SK-N-SH treated with all-trans-retinoic acid at 6 μM for 48 hours (cell line): ENCODE data around the gene SAPCD1.

Source experiments
- ATAC-seq: fragments of 200-7000 bp; cut with Tn5 transposase; 3 replicates; pipeline ENCODE4 v1.9.1; 2020; ENCODE audit warnings: mild to moderate bottlenecking, moderate library complexity
- ARNTL ChIP-seq: fragments of 450-650 bp; formaldehyde crosslinking; IDR thresholded peaks from 2 replicates; pipeline ENCODE4 v1.5.0; 2020; ENCODE audit warnings: low read depth, mild to moderate bottlenecking, moderate library complexity, borderline replicate concordance
- CSDC2 ChIP-seq: fragments of 250-450 bp; sonication (Bioruptor Pico); IDR thresholded peaks from 2 replicates; pipeline ENCODE4 v1.5.0; 2020; ENCODE audit warnings: mild to moderate bottlenecking, moderate library complexity
- GLIS3 ChIP-seq: fragments of 250-450 bp; sonication (Bioruptor Pico); IDR thresholded peaks from 2 replicates; pipeline ENCODE4 v1.5.0; 2020; ENCODE audit warnings: mild to moderate bottlenecking, moderate library complexity
- ISL1 ChIP-seq: fragments of 250-450 bp; sonication (Bioruptor Pico); IDR thresholded peaks from 2 replicates; pipeline ENCODE4 v2.1.2; 2022; ENCODE audit warnings: mild to moderate bottlenecking, moderate library complexity
- PPARA ChIP-seq: fragments of 250-450 bp; sonication (Bioruptor Pico); IDR thresholded peaks from 2 replicates; pipeline ENCODE4 v1.5.0; 2020; ENCODE audit warnings: mild to moderate bottlenecking, borderline replicate concordance
- RARB ChIP-seq: fragments of 250-450 bp; sonication (Bioruptor Pico); IDR thresholded peaks from 2 replicates; pipeline ENCODE4 v1.8.0; 2021; ENCODE audit warnings: mild to moderate bottlenecking, moderate library complexity
- SNAI2 ChIP-seq: fragments of 250-450 bp; sonication (Bioruptor Pico); IDR thresholded peaks from 2 replicates; pipeline ENCODE4 v1.5.0; 2020; ENCODE audit warnings: mild to moderate bottlenecking, moderate library complexity
- TOX ChIP-seq: fragments of 250-450 bp; sonication (Bioruptor Pico); IDR thresholded peaks from 2 replicates; pipeline ENCODE4 v1.8.0; 2021; ENCODE audit warnings: mild to moderate bottlenecking, moderate library complexity, borderline replicate concordance
- ZC3H10 ChIP-seq: fragments of 250-450 bp; sonication (Bioruptor Pico); IDR thresholded peaks from 2 replicates; pipeline ENCODE4 v1.5.1; 2021; ENCODE audit warnings: mild to moderate bottlenecking, moderate library complexity
- ZFP3 ChIP-seq: fragments of 250-450 bp; sonication (Bioruptor Pico); IDR thresholded peaks from 2 replicates; pipeline ENCODE4 v1.5.0; 2020; ENCODE audit warnings: mild to moderate bottlenecking, moderate library complexity
- ZFP30 ChIP-seq: fragments of 450-650 bp; formaldehyde crosslinking; IDR thresholded peaks from 2 replicates; pipeline ENCODE4 v1.5.0; 2022; ENCODE audit warnings: mild to moderate bottlenecking, moderate library complexity
- ZNF565 ChIP-seq: fragments of 450-650 bp; formaldehyde crosslinking; conservative IDR thresholded peaks from 2 replicates; pipeline ENCODE4 v1.5.0; 2020; ENCODE audit warnings: low read depth, mild to moderate bottlenecking, moderate library complexity
- ZNF70 ChIP-seq: fragments of 450-650 bp; formaldehyde crosslinking; IDR thresholded peaks from 2 replicates; pipeline ENCODE4 v1.5.0; 2020; ENCODE audit warnings: mild to moderate bottlenecking, moderate library complexity
- ZNF8 ChIP-seq: fragments of 450-650 bp; formaldehyde crosslinking; IDR thresholded peaks from 2 replicates; pipeline ENCODE4 v1.5.0; 2020; ENCODE audit warnings: mild to moderate bottlenecking, moderate library complexity
- TF ChIP-seq, protein P1 (sequence below): fragments of 250-450 bp; sonication (Bioruptor Pico); IDR thresholded peaks from 2 replicates; pipeline ENCODE4 v1.5.1; 2021; ENCODE audit warnings: mild to moderate bottlenecking, moderate library complexity
- TF ChIP-seq, protein P2 (sequence below): fragments of 250-450 bp; sonication (Bioruptor Pico); IDR thresholded peaks from 2 replicates; pipeline ENCODE4 v1.5.1; 2020; ENCODE audit warnings: low read depth, mild to moderate bottlenecking, moderate library complexity
- TF ChIP-seq, protein P3 (sequence below): fragments of 250-450 bp; sonication (Bioruptor Pico); IDR thresholded peaks from 2 replicates; pipeline ENCODE4 v1.8.0; 2020; ENCODE audit warnings: mild to moderate bottlenecking, moderate library complexity, borderline replicate concordance
- TF ChIP-seq, protein P4 (sequence below): fragments of 250-450 bp; sonication (Bioruptor Pico); IDR thresholded peaks from 2 replicates; pipeline ENCODE4 v1.8.0; 2021; ENCODE audit warnings: low read depth, mild to moderate bottlenecking, moderate library complexity, borderline replicate concordance
- TF ChIP-seq, protein P5 (sequence below): fragments of 250-450 bp; sonication (Bioruptor Pico); IDR thresholded peaks from 2 replicates; pipeline ENCODE4 v1.5.0; 2020; ENCODE audit warnings: mild to moderate bottlenecking, moderate library complexity

Gene SAPCD1

DNA sequence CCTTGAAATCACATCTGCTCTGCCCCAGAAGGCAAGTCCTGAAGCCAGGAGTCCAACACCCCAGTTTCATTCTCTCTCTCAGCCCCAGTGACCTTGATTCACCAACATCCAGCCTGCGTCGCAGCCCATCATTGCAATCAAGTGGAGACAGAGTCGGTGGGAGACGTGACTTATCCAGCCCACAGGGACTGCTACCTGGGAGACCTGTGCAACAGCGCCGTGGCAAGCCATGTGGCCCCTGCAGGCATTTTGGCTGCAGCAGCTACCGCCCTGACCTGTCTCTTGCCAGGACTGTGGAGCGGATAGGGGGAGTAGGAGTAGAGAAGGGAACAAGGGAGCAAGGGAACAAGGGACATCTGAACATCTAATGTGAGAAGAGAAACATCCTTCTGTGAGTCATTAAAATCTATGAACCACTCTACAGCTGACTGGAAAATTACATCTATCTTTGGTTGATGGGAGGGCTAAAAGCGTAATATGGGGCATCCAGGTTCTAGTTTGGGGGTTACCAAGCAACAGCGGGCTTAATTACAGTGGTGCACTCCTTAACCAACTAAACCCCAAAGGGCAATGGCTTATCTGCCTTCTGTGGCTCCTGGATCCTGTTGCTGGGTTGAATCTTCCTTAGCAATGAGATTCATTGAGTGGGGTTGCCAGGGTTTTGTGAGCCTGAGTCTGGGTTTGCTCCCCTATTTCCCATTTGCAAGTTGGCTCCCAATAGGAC, 44.8 kb upstream of the SAPCD1 start:
- no peak for ATAC-seq
- TF ChIP-seq ZFP3 (CRISPR knock-in tag) (no peak), ARNTL (no peak), GLIS3 (no peak), PPARA (no peak), SNAI2 (CRISPR knock-in tag) (no peak), TOX (CRISPR knock-in tag) (no peak), ISL1 (CRISPR knock-in tag) (no peak), ZNF70 (CRISPR knock-in tag) (no peak), ZFP30 (no peak), ZNF565 (CRISPR knock-in tag) (no peak), CSDC2 (no peak)
- TF ChIP-seq, protein P1, sequence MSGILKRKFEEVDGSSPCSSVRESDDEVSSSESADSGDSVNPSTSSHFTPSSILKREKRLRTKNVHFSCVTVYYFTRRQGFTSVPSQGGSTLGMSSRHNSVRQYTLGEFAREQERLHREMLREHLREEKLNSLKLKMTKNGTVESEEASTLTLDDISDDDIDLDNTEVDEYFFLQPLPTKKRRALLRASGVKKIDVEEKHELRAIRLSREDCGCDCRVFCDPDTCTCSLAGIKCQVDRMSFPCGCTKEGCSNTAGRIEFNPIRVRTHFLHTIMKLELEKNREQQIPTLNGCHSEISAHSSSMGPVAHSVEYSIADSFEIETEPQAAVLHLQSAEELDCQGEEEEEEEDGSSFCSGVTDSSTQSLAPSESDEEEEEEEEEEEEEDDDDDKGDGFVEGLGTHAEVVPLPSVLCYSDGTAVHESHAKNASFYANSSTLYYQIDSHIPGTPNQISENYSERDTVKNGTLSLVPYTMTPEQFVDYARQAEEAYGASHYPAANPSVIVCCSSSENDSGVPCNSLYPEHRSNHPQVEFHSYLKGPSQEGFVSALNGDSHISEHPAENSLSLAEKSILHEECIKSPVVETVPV (CRISPR knock-in tag), result no peak
- TF ChIP-seq, protein P2, sequence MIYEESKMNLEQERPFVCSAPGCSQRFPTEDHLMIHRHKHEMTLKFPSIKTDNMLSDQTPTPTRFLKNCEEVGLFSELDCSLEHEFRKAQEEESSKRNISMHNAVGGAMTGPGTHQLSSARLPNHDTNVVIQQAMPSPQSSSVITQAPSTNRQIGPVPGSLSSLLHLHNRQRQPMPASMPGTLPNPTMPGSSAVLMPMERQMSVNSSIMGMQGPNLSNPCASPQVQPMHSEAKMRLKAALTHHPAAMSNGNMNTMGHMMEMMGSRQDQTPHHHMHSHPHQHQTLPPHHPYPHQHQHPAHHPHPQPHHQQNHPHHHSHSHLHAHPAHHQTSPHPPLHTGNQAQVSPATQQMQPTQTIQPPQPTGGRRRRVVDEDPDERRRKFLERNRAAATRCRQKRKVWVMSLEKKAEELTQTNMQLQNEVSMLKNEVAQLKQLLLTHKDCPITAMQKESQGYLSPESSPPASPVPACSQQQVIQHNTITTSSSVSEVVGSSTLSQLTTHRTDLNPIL, result no peak
- TF ChIP-seq, protein P3, sequence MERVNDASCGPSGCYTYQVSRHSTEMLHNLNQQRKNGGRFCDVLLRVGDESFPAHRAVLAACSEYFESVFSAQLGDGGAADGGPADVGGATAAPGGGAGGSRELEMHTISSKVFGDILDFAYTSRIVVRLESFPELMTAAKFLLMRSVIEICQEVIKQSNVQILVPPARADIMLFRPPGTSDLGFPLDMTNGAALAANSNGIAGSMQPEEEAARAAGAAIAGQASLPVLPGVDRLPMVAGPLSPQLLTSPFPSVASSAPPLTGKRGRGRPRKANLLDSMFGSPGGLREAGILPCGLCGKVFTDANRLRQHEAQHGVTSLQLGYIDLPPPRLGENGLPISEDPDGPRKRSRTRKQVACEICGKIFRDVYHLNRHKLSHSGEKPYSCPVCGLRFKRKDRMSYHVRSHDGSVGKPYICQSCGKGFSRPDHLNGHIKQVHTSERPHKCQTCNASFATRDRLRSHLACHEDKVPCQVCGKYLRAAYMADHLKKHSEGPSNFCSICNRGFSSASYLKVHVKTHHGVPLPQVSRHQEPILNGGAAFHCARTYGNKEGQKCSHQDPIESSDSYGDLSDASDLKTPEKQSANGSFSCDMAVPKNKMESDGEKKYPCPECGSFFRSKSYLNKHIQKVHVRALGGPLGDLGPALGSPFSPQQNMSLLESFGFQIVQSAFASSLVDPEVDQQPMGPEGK (CRISPR knock-in tag), result no peak

DNA sequence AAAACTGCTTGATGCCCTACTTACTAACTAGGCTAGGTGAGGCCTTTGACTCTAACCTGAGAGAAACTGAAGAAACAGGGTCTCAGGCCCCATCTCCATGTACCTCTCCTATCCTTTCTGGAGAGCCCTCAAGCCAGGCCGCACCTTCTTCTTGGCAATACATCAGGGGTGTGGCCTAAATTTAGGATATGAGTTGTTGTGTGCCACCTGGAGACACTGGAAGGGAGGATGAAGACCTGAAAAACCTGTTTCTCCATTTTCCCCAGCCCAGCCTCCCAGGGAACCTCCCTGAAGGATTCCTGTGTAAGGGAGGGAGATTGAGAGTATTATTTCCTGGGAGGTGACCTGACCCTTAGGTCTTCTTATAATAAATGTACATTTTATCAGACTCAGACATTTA, 44.2 kb upstream of the SAPCD1 start:
- TF ChIP-seq ZC3H10 (CRISPR knock-in tag), result no peak
- TF ChIP-seq TOX (CRISPR knock-in tag), result no peak
- TF ChIP-seq, protein P4, sequence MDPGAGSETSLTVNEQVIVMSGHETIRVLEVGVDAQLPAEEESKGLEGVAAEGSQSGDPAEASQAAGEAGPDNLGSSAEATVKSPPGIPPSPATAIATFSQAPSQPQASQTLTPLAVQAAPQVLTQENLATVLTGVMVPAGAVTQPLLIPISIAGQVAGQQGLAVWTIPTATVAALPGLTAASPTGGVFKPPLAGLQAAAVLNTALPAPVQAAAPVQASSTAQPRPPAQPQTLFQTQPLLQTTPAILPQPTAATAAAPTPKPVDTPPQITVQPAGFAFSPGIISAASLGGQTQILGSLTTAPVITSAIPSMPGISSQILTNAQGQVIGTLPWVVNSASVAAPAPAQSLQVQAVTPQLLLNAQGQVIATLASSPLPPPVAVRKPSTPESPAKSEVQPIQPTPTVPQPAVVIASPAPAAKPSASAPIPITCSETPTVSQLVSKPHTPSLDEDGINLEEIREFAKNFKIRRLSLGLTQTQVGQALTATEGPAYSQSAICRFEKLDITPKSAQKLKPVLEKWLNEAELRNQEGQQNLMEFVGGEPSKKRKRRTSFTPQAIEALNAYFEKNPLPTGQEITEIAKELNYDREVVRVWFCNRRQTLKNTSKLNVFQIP, result no peak
- TF ChIP-seq, protein P3 (CRISPR knock-in tag), result no peak
- TF ChIP-seq ZNF8 (CRISPR knock-in tag), result no peak
- TF ChIP-seq SNAI2 (CRISPR knock-in tag), result no peak
- TF ChIP-seq RARB (CRISPR knock-in tag), result no peak
- no peak for TF ChIP-seq ZNF565 (CRISPR knock-in tag)
- TF ChIP-seq, all 23 proteins: peak for 0
- ATAC-seq, result no peak

DNA sequence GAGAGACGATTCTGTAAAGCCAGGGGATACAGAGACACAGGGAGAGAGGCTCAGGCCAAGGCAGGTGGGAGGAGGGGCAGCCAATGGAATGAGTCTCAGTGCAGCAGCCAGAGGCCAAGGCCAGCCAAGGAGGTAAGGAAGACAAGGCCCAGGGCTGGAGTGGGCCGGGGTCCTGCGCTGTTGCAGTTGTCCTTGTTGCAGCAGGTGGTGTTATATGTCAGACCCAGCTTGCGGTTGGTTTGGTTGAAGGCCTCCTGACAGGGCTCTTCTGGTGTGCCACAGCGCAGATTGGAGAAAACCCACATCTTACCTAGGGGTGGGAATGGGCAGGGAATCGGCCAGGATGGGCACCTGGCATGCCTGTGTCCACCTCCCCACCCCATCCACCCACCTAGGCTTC, 43.5 kb upstream of the SAPCD1 start:
- TF ChIP-seq TOX (CRISPR knock-in tag) (no peak), ZNF8 (CRISPR knock-in tag) (no peak), ZC3H10 (CRISPR knock-in tag) (no peak)
- TF ChIP-seq, protein P5, sequence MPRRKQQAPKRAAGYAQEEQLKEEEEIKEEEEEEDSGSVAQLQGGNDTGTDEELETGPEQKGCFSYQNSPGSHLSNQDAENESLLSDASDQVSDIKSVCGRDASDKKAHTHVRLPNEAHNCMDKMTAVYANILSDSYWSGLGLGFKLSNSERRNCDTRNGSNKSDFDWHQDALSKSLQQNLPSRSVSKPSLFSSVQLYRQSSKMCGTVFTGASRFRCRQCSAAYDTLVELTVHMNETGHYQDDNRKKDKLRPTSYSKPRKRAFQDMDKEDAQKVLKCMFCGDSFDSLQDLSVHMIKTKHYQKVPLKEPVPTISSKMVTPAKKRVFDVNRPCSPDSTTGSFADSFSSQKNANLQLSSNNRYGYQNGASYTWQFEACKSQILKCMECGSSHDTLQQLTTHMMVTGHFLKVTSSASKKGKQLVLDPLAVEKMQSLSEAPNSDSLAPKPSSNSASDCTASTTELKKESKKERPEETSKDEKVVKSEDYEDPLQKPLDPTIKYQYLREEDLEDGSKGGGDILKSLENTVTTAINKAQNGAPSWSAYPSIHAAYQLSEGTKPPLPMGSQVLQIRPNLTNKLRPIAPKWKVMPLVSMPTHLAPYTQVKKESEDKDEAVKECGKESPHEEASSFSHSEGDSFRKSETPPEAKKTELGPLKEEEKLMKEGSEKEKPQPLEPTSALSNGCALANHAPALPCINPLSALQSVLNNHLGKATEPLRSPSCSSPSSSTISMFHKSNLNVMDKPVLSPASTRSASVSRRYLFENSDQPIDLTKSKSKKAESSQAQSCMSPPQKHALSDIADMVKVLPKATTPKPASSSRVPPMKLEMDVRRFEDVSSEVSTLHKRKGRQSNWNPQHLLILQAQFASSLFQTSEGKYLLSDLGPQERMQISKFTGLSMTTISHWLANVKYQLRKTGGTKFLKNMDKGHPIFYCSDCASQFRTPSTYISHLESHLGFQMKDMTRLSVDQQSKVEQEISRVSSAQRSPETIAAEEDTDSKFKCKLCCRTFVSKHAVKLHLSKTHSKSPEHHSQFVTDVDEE (CRISPR knock-in tag), result no peak
- TF ChIP-seq, protein P2, result no peak
- TF ChIP-seq, all 23 proteins: peak for 0
- no peak for ATAC-seq
